ENCODE data around the gene DDX39B.

DDX39B gene

GRCh38 chr6:31546958-31547726, 5.3 kb upstream of the DDX39B start, which contains the start of gene NFKBIL1:
Gene NFKBIL1, plus strand, starts transcription at chr6:31547608. Its CDS starts 87 bp downstream, at chr6:31547695.
- no peaks in the 10 kb centered on the region for H3K36me3 ChIP-seq (ENCODE audit: control insufficient read depth, insufficient read depth, low read length)
- H3K27ac ChIP-seq (ENCODE audit: insufficient read depth, low read depth, low read length, poor library complexity, severe bottlenecking) = peak within 1 kb of the TSS; percentile 58
- WGBS, 2 experiments = 0% methylated on average over 25 of the region's 25 CpGs

DNA sequence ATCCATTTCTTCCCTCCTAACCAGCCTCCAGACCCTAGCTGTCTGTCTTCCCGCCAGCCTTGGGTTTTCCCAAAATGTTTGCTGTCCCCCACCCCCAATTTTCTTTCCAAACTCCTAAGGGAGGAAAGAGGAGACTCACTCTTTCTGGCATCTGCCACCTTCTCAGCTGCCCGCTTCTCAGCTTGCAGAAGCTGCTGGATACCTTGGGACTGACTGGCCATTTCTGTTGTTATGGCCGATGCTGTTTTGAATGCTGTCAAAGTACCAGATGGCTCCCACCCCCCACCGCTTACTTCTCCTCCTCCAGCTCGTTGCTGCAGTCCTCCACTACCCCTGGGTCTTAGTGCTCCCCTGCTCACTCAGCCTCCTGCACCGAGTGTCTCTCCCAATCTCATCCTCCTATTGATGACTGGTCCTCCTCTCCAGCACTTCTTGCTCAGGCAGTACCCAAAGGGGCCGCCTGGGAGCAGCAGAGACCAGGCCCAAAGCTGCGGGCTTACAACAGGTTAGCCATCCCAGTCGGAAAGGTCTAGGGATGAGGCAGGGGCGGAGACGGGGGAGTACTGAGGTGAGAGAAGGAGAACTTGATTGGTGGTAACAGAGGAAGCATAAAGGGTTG, 4.6 kb upstream of the DDX39B start, which contains the start of gene ATP6V1G2:
Gene ATP6V1G2 (minus strand): TSS at position 270 of the 619 bp plus-strand sequence. CDS start 49 bp downstream, at position 221.
- 2% methylated on average over 11 of the region's 11 CpGs for WGBS, 2 experiments
- Histone ChIP-seq H3K36me3 (ENCODE audit: control insufficient read depth, insufficient read depth, low read length) (no peaks in the 10 kb centered on the region), H3K4me3 (ENCODE audit: insufficient read depth, low read depth, low read length) (peak within 1 kb of the TSS; percentile 54), H3K4me1 (ENCODE audit: control insufficient read depth, insufficient read depth, low read length) (peaks cover 10% of the 10 kb centered on the region), H3K27me3 (ENCODE audit: control insufficient read depth, insufficient read depth, low read length, poor library complexity, severe bottlenecking) (no peaks in the 10 kb centered on the region), H3K9me3 (ENCODE audit: control insufficient read depth, low read length) (no peaks in the 10 kb centered on the region), H3K27ac (ENCODE audit: insufficient read depth, low read depth, low read length, poor library complexity, severe bottlenecking) (peak within 1 kb of the TSS; percentile 58)

More at GRCh38 chr6:31546958-31547726, 5.3 kb upstream of the DDX39B start, which contains the start of gene NFKBIL1:
- peaks cover 10% of the 10 kb centered on the region for H3K4me1 ChIP-seq (ENCODE audit: control insufficient read depth, insufficient read depth, low read length)
- H3K9me3 ChIP-seq (ENCODE audit: control insufficient read depth, low read length) = no peaks in the 10 kb centered on the region
- H3K4me3 ChIP-seq (ENCODE audit: insufficient read depth, low read depth, low read length) = peak within 1 kb of the TSS; percentile 54
- no peaks in the 10 kb centered on the region for H3K27me3 ChIP-seq (ENCODE audit: control insufficient read depth, insufficient read depth, low read length, poor library complexity, severe bottlenecking)

DNA sequence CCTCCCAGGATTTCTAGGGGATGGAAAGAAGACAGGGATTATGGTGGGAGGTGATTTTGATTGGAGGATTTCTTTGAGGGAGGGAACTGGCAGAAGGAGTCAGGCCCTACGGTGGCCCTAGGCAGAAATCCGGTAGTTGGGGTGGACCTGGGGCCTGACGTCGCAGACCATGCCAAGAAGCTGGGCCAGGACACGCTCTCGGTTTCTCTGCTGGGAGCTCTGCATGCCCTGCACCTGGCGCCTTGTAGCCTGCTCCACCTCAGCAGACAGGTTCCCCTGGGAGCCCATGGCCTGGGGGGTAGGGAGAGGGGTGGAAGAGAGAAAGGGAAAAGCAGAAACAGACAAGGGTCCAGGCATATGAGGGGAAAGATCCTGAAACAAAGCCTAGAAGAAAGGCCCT, 3.5 kb upstream of the DDX39B start:
- no peaks in the 10 kb centered on the region for H3K9me3 ChIP-seq (ENCODE audit: control insufficient read depth, low read length)
- no peaks in the 10 kb centered on the region for H3K36me3 ChIP-seq (ENCODE audit: control insufficient read depth, insufficient read depth, low read length)
- H3K4me3 ChIP-seq (ENCODE audit: insufficient read depth, low read depth, low read length) = no peak overlapping the region
- H3K27ac ChIP-seq (ENCODE audit: insufficient read depth, low read depth, low read length, poor library complexity, severe bottlenecking) = no peak overlapping the region
- peaks cover 11% of the 10 kb centered on the region for H3K4me1 ChIP-seq (ENCODE audit: control insufficient read depth, insufficient read depth, low read length)
- no peaks in the 10 kb centered on the region for H3K27me3 ChIP-seq (ENCODE audit: control insufficient read depth, insufficient read depth, low read length, poor library complexity, severe bottlenecking)
- WGBS, 2 experiments = 84 to 87% methylated on average over 7 of the region's 7 CpGs

DNA sequence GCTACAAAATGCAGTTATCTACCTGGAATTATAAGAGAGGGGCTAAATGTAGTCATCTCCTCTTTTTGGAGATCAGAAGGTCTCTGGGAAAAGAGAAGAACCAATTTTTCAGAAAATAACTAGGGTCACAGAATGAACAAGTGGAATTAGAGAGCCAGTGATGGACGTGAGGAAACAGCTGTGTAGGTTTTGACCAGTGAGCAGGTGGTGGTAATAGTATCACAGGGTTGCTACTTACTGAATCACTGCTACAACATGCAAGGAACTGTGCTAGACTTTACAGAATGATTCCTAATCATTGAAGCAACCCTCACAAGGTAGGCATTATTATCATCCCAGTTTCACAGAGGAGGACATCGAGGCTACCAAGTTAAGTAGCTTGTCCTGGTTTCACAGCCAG, 2.9 kb upstream of the DDX39B start:
- Histone ChIP-seq H3K36me3 (ENCODE audit: control insufficient read depth, insufficient read depth, low read length) (peaks cover 3% of the 10 kb centered on the region), H3K4me3 (ENCODE audit: insufficient read depth, low read depth, low read length) (no peak overlapping the region), H3K4me1 (ENCODE audit: control insufficient read depth, insufficient read depth, low read length) (peaks cover 18% of the 10 kb centered on the region), H3K27ac (ENCODE audit: insufficient read depth, low read depth, low read length, poor library complexity, severe bottlenecking) (no peak overlapping the region), H3K27me3 (ENCODE audit: control insufficient read depth, insufficient read depth, low read length, poor library complexity, severe bottlenecking) (no peaks in the 10 kb centered on the region), H3K9me3 (ENCODE audit: control insufficient read depth, low read length) (no peaks in the 10 kb centered on the region)
- WGBS, 2 experiments = 88 to 96% methylated on average over 2 of the region's 2 CpGs

DNA sequence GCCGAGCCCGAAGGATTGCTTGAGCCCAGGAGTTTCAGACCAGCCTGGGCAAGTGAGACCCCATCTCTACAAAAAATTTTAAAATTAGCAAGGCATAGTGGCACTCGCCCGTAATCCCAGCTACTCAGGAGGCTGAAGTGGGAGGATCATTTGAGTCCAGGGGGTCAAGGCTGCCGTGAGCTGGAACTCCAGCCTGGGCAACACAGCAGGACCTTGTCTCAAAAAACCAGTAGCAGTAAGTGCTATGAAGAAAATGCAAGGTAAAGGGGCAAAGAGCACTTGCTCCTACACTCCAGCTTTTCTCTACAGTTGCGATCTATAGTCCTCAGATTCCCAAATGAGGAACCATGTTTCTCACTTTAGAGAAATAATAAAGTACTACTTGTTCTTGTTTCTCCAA, 1.8 kb upstream of the DDX39B start:
- peaks cover 13% of the 10 kb centered on the region for H3K36me3 ChIP-seq (ENCODE audit: control insufficient read depth, insufficient read depth, low read length)
- no peak overlapping the region for H3K27ac ChIP-seq (ENCODE audit: insufficient read depth, low read depth, low read length, poor library complexity, severe bottlenecking)
- no peaks in the 10 kb centered on the region for H3K27me3 ChIP-seq (ENCODE audit: control insufficient read depth, insufficient read depth, low read length, poor library complexity, severe bottlenecking)
- H3K4me1 ChIP-seq (ENCODE audit: control insufficient read depth, insufficient read depth, low read length) = peaks cover 25% of the 10 kb centered on the region
- no peaks in the 10 kb centered on the region for H3K9me3 ChIP-seq (ENCODE audit: control insufficient read depth, low read length)
- WGBS, 2 experiments = 89 to 96% methylated on average over 5 to 6 of the region's 6 CpGs
- H3K4me3 ChIP-seq (ENCODE audit: insufficient read depth, low read depth, low read length) = no peak overlapping the region

GRCh38 chr6:31541059-31541657, 645 bp downstream of the DDX39B start:
- H3K36me3 ChIP-seq (ENCODE audit: control insufficient read depth, insufficient read depth, low read length) = peaks cover 28% of the 10 kb centered on the region
- H3K9me3 ChIP-seq (ENCODE audit: control insufficient read depth, low read length) = no peaks in the 10 kb centered on the region
- H3K27ac ChIP-seq (ENCODE audit: insufficient read depth, low read depth, low read length, poor library complexity, severe bottlenecking) = peak overlapping the region; percentile 100
- H3K4me1 ChIP-seq (ENCODE audit: control insufficient read depth, insufficient read depth, low read length) = peaks cover 19% of the 10 kb centered on the region
- WGBS, 2 experiments = 0 to 1% methylated on average over 21 of the region's 21 CpGs
- peak overlapping the region; percentile 97 for H3K4me3 ChIP-seq (ENCODE audit: insufficient read depth, low read depth, low read length)
- H3K27me3 ChIP-seq (ENCODE audit: control insufficient read depth, insufficient read depth, low read length, poor library complexity, severe bottlenecking) = no peaks in the 10 kb centered on the region

GRCh38 chr6:31540640-31541039, 1.2 kb downstream of the DDX39B start:
- Histone ChIP-seq H3K4me1 (ENCODE audit: control insufficient read depth, insufficient read depth, low read length) (peaks cover 14% of the 10 kb centered on the region), H3K27me3 (ENCODE audit: control insufficient read depth, insufficient read depth, low read length, poor library complexity, severe bottlenecking) (no peaks in the 10 kb centered on the region), H3K9me3 (ENCODE audit: control insufficient read depth, low read length) (no peaks in the 10 kb centered on the region), H3K4me3 (ENCODE audit: insufficient read depth, low read depth, low read length) (peak overlapping the region; percentile 97), H3K27ac (ENCODE audit: insufficient read depth, low read depth, low read length, poor library complexity, severe bottlenecking) (no peak overlapping the region), H3K36me3 (ENCODE audit: control insufficient read depth, insufficient read depth, low read length) (peaks cover 33% of the 10 kb centered on the region)
- 19 to 20% methylated on average over 3 of the region's 4 CpGs for WGBS, 2 experiments

- peak overlapping the region; percentile 97 for H3K4me3 ChIP-seq (ENCODE audit: insufficient read depth, low read depth, low read length)
- 91 to 93% methylated on average over 6 of the region's 6 CpGs for WGBS, 2 experiments
- H3K27ac ChIP-seq (ENCODE audit: insufficient read depth, low read depth, low read length, poor library complexity, severe bottlenecking) = no peak overlapping the region
- no peaks in the 10 kb centered on the region for H3K9me3 ChIP-seq (ENCODE audit: control insufficient read depth, low read length)
- peaks cover 14% of the 10 kb centered on the region for H3K4me1 ChIP-seq (ENCODE audit: control insufficient read depth, insufficient read depth, low read length)
- no peaks in the 10 kb centered on the region for H3K27me3 ChIP-seq (ENCODE audit: control insufficient read depth, insufficient read depth, low read length, poor library complexity, severe bottlenecking)
- H3K36me3 ChIP-seq (ENCODE audit: control insufficient read depth, insufficient read depth, low read length) = peaks cover 50% of the 10 kb centered on the region
Observed at GRCh38 chr6:31538805-31539400, 2.9 kb downstream of the DDX39B start.

GRCh38 chr6:31535538-31536324, 6.1 kb downstream of the DDX39B start:
- no peaks in the 10 kb centered on the region for H3K27me3 ChIP-seq (ENCODE audit: control insufficient read depth, insufficient read depth, low read length, poor library complexity, severe bottlenecking)
- peaks cover 67% of the 10 kb centered on the region for H3K36me3 ChIP-seq (ENCODE audit: control insufficient read depth, insufficient read depth, low read length)
- no peak overlapping the region for H3K4me3 ChIP-seq (ENCODE audit: insufficient read depth, low read depth, low read length)
- H3K9me3 ChIP-seq (ENCODE audit: control insufficient read depth, low read length) = no peaks in the 10 kb centered on the region
- H3K27ac ChIP-seq (ENCODE audit: insufficient read depth, low read depth, low read length, poor library complexity, severe bottlenecking) = no peak overlapping the region
- H3K4me1 ChIP-seq (ENCODE audit: control insufficient read depth, insufficient read depth, low read length) = peaks cover 14% of the 10 kb centered on the region
- 81% methylated on average over 2 of the region's 2 CpGs; no CpG with 5 or more reads in 1 of the 2 experiments for WGBS, 2 experiments
